ENCODE results near the gene UFD1. TPM values are rescaled to one million over a fixed set of nuclear protein-coding genes. Genes with fewer than 3 reads are reported as not detected.

UFD1 gene
- total and polyA plus RNA-seq, 9 donors, result 27.8 to 58.8 (median 44.4) TPM

DNA sequence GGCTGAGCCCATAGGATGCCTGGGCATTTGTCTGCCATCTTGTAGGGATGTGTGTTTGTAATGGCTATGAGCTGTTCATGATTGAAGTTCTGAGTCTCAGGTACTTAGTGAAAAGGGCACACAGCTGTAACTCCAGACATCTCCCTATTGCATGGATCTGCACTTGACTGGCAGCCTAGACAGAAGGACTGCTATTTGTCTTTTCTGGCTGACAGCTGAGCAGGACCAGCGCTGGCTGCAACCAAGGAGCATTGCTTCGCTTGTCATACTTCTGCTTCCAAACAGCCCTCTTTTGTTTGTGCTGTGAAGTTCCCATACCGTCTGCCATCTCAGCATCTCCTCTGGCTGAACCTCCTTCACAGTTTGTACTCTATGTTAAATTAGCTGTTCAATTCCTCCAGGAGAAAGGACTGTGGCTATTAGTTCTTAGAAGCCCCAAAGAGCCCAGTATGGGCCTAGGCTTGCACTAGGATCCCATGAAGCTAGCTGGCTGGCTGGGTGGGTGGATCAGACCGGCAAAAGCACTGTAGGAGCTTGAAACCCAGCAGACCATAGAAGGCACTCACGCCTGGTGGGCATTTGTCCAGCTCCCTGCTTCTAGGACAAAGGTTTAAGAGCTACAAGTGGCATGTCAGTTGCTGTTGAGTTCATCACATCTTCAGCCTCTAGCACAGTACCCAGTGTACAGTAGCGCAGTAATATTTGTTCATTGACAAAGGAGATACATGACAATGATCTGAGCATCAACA, 67.9 kb downstream of the UFD1 start:
- WGBS (ENCODE audit: insufficient coverage), result 92% methylated on average over 4 of the region's 6 CpGs
- Histone ChIP-seq H3K9me3 (replicated peaks; ENCODE audit: control insufficient read depth, low read depth, low read length) (no peaks in the 10 kb centered on the region), H3K4me1 (ENCODE audit: control insufficient read depth, insufficient read depth, low read length) (no peaks in the 10 kb centered on the region), H3K4me3 (ENCODE audit: low read length) (no peak overlapping the region), H3K27me3 (ENCODE audit: control insufficient read depth, insufficient read depth, low read length) (no peaks in the 10 kb centered on the region), H3K36me3 (ENCODE audit: control insufficient read depth, insufficient read depth, low read length) (peaks cover 34% of the 10 kb centered on the region), H3K27ac (ENCODE audit: low read length) (no peak overlapping the region)
- no peak for DNase-seq

DNA sequence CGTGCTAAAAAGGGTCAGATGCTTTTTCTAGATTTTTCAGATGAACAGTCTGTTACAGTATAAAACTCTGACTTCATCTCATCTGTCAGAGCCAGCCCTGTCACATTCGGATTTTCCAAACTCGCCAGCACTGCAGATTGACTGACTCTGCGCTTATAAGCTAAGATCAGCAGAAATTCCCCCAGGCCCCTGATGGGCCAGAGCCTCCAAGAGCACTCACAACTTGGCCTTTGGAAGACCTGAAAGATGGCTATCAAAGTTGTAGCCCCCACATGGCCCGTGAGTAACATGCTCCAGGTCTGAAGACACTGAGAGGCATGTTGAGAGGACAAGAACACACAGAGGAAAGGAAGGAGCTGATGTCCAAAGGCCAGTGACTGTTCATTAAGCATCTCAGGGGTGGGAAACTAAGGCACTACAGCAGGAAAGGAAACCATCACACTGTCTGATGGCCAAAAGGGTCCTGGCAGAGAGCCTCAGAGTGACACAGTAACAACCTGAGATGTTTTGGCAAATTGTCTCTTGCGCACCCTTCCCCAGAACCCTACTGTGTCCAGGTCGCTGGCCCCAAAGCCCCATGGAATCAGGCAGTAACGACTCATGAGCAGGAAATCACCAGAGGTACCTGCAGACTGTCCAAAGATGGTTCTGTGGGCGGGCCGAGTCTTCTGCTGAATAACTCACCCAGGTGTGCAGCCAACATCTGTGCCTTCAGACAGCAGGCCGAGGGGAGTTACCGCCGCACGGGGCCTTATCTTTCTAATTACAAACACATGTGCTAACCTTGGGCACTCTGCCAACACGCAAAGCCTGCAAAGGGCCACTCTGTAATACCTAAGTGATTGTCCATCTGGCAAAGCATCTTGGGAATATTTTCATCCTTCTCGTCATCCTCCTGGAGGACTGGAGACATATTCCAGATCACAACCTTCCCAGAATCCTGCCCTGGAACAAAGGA, 71.1 kb downstream of the UFD1 start:
- Histone ChIP-seq H3K36me3 (ENCODE audit: control insufficient read depth, insufficient read depth, low read length) (peaks cover 49% of the 10 kb centered on the region), H3K4me3 (ENCODE audit: low read length) (no peak overlapping the region), H3K9me3 (replicated peaks; ENCODE audit: control insufficient read depth, low read depth, low read length) (no peaks in the 10 kb centered on the region), H3K4me1 (ENCODE audit: control insufficient read depth, insufficient read depth, low read length) (no peaks in the 10 kb centered on the region), H3K27me3 (ENCODE audit: control insufficient read depth, insufficient read depth, low read length) (no peaks in the 10 kb centered on the region), H3K27ac (ENCODE audit: low read length) (no peak overlapping the region)
- 45% methylated on average over 9 of the region's 16 CpGs for WGBS (ENCODE audit: insufficient coverage)
- peak; percentile 36 for DNase-seq

DNA sequence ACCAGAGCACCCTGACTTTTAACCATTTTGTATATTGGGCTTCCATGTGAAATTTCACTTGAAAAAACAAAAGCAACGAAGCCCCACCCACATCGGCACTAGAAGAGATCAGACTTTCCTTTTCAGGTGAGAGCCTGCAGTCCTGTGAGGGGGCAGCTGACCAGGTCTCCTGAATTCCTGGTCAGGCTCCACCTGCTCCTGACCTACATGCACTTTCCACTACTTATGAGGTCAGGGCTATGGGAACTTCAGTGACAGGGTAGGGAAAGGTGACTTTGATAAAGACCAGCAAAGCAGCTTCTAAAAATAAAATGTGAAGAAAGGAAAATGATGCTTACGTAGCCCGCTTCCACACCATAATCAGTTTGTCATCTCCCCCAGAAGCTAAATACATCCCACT, 72.1 kb downstream of the UFD1 start:
- no CpG with 5 or more reads among the region's 4 CpGs for WGBS (ENCODE audit: insufficient coverage)

DNA sequence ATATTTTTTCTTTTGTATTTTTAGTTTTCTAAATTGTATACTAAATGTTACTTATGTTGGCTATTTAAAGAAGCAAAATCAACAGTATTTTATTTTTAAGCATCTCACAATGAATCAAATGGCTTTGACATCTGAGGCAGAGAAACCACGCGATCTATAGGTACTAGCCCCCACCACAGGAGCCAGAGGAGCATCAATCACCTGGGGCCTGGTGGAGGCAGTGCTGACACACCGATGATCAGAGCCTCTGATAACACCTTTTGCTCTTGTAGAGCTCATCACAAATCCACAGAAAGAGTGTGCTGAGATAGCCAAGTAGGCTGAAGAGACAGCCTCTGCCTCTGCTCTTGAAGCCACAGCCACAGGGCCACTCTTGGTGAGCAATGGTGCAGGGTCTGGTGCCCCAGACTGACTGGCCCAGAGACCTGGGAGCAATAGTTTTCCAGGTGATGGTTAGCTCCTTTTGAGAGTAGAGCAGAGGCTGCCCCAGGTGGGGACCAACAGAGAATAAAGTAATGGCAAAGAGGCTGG, 72.6 kb downstream of the UFD1 start:
- 100% methylated on average over 1 of the region's 3 CpGs for WGBS (ENCODE audit: insufficient coverage)

More for the DNA sequence above, 72.1 kb downstream of the UFD1 start:
- no peaks in the 10 kb centered on the region for H3K27me3 ChIP-seq (ENCODE audit: control insufficient read depth, insufficient read depth, low read length)
- no peaks in the 10 kb centered on the region for H3K4me1 ChIP-seq (ENCODE audit: control insufficient read depth, insufficient read depth, low read length)
- no peak overlapping the region for H3K4me3 ChIP-seq (ENCODE audit: low read length)
- DNase-seq, result no peak
- H3K9me3 ChIP-seq (replicated peaks; ENCODE audit: control insufficient read depth, low read depth, low read length), result no peaks in the 10 kb centered on the region
- H3K36me3 ChIP-seq (ENCODE audit: control insufficient read depth, insufficient read depth, low read length), result peaks cover 49% of the 10 kb centered on the region
- no peak overlapping the region for H3K27ac ChIP-seq (ENCODE audit: low read length)

GRCh38 chr22:19405652-19406051, 73.3 kb downstream of the UFD1 start:
- H3K27me3 ChIP-seq (ENCODE audit: control insufficient read depth, insufficient read depth, low read length), result no peaks in the 10 kb centered on the region
- no peak for DNase-seq
- H3K4me3 ChIP-seq (ENCODE audit: low read length), result no peak overlapping the region
- H3K4me1 ChIP-seq (ENCODE audit: control insufficient read depth, insufficient read depth, low read length), result no peaks in the 10 kb centered on the region
- H3K9me3 ChIP-seq (replicated peaks; ENCODE audit: control insufficient read depth, low read depth, low read length), result no peaks in the 10 kb centered on the region
- peaks cover 47% of the 10 kb centered on the region for H3K36me3 ChIP-seq (ENCODE audit: control insufficient read depth, insufficient read depth, low read length)
- H3K27ac ChIP-seq (ENCODE audit: low read length), result no peak overlapping the region
- WGBS (ENCODE audit: insufficient coverage), result 97% methylated on average over 6 of the region's 8 CpGs

More for the DNA sequence above, 72.6 kb downstream of the UFD1 start:
- DNase-seq, result no peak
- peaks cover 52% of the 10 kb centered on the region for H3K36me3 ChIP-seq (ENCODE audit: control insufficient read depth, insufficient read depth, low read length)
- H3K4me3 ChIP-seq (ENCODE audit: low read length), result no peak overlapping the region
- no peak overlapping the region for H3K27ac ChIP-seq (ENCODE audit: low read length)
- no peaks in the 10 kb centered on the region for H3K27me3 ChIP-seq (ENCODE audit: control insufficient read depth, insufficient read depth, low read length)
- no peaks in the 10 kb centered on the region for H3K9me3 ChIP-seq (replicated peaks; ENCODE audit: control insufficient read depth, low read depth, low read length)
- no peaks in the 10 kb centered on the region for H3K4me1 ChIP-seq (ENCODE audit: control insufficient read depth, insufficient read depth, low read length)

GRCh38 chr22:19405133-19405532, 73.9 kb downstream of the UFD1 start:
- H3K9me3 ChIP-seq (replicated peaks; ENCODE audit: control insufficient read depth, low read depth, low read length), result no peaks in the 10 kb centered on the region
- H3K27ac ChIP-seq (ENCODE audit: low read length), result no peak overlapping the region
- no peak overlapping the region for H3K4me3 ChIP-seq (ENCODE audit: low read length)
- WGBS (ENCODE audit: insufficient coverage), result 77% methylated on average over 1 of the region's 4 CpGs
- H3K27me3 ChIP-seq (ENCODE audit: control insufficient read depth, insufficient read depth, low read length), result no peaks in the 10 kb centered on the region
- no peak for DNase-seq
- peaks cover 46% of the 10 kb centered on the region for H3K36me3 ChIP-seq (ENCODE audit: control insufficient read depth, insufficient read depth, low read length)
- no peaks in the 10 kb centered on the region for H3K4me1 ChIP-seq (ENCODE audit: control insufficient read depth, insufficient read depth, low read length)

DNA sequence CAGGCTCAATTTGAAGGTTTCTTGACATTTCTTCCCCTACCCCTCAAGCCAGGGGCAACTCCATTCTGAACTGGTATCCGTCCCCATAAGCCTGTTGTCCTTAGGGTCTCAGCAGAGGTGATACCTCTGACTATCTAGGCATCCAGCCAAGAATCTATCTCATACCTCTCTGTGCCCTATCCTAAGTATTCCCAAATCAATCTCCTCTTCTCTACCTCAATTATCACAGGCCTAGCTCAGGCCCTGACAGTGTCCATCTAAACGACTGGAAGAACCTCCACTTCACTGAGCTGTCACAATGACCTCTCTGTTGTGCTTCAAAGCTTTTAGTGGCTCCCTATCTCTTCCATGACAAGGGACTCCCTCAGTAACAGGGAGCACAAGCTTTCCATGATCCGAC, 74.3 kb downstream of the UFD1 start:
- Histone ChIP-seq H3K4me1 (ENCODE audit: control insufficient read depth, insufficient read depth, low read length) (no peaks in the 10 kb centered on the region), H3K27ac (ENCODE audit: low read length) (no peak overlapping the region), H3K36me3 (ENCODE audit: control insufficient read depth, insufficient read depth, low read length) (peaks cover 41% of the 10 kb centered on the region), H3K27me3 (ENCODE audit: control insufficient read depth, insufficient read depth, low read length) (no peaks in the 10 kb centered on the region), H3K9me3 (replicated peaks; ENCODE audit: control insufficient read depth, low read depth, low read length) (no peaks in the 10 kb centered on the region), H3K4me3 (ENCODE audit: low read length) (no peak overlapping the region)
- WGBS (ENCODE audit: insufficient coverage), result 89% methylated on average over 3 of the region's 3 CpGs
- no peak for DNase-seq

GRCh38 chr22:19402642-19403191, 76.3 kb downstream of the UFD1 start:
- Histone ChIP-seq H3K4me3 (ENCODE audit: low read length) (no peak overlapping the region), H3K36me3 (ENCODE audit: control insufficient read depth, insufficient read depth, low read length) (peaks cover 41% of the 10 kb centered on the region), H3K9me3 (replicated peaks; ENCODE audit: control insufficient read depth, low read depth, low read length) (no peaks in the 10 kb centered on the region), H3K27ac (ENCODE audit: low read length) (no peak overlapping the region), H3K4me1 (ENCODE audit: control insufficient read depth, insufficient read depth, low read length) (no peaks in the 10 kb centered on the region), H3K27me3 (ENCODE audit: control insufficient read depth, insufficient read depth, low read length) (no peaks in the 10 kb centered on the region)
- WGBS (ENCODE audit: insufficient coverage), result 100% methylated on average over 1 of the region's 4 CpGs
- no peak for DNase-seq

GRCh38 chr22:19401483-19401882, 77.5 kb downstream of the UFD1 start:
- H3K36me3 ChIP-seq (ENCODE audit: control insufficient read depth, insufficient read depth, low read length), result peaks cover 44% of the 10 kb centered on the region
- H3K4me3 ChIP-seq (ENCODE audit: low read length), result no peak overlapping the region
- no peak overlapping the region for H3K27ac ChIP-seq (ENCODE audit: low read length)
- no peaks in the 10 kb centered on the region for H3K27me3 ChIP-seq (ENCODE audit: control insufficient read depth, insufficient read depth, low read length)
- no peaks in the 10 kb centered on the region for H3K9me3 ChIP-seq (replicated peaks; ENCODE audit: control insufficient read depth, low read depth, low read length)
- no peak for DNase-seq
- 98% methylated on average over 4 of the region's 4 CpGs for WGBS (ENCODE audit: insufficient coverage)
- no peaks in the 10 kb centered on the region for H3K4me1 ChIP-seq (ENCODE audit: control insufficient read depth, insufficient read depth, low read length)

- Histone ChIP-seq H3K27ac (ENCODE audit: low read length) (no peak overlapping the region), H3K4me1 (ENCODE audit: control insufficient read depth, insufficient read depth, low read length) (no peaks in the 10 kb centered on the region), H3K36me3 (ENCODE audit: control insufficient read depth, insufficient read depth, low read length) (peaks cover 46% of the 10 kb centered on the region), H3K27me3 (ENCODE audit: control insufficient read depth, insufficient read depth, low read length) (no peaks in the 10 kb centered on the region), H3K4me3 (ENCODE audit: low read length) (no peak overlapping the region), H3K9me3 (replicated peaks; ENCODE audit: control insufficient read depth, low read depth, low read length) (no peaks in the 10 kb centered on the region)
- DNase-seq, result no peak
- WGBS (ENCODE audit: insufficient coverage), result 88% methylated on average over 6 of the region's 6 CpGs
These were observed 78.1 kb downstream of the UFD1 start for GRCh38 chr22:19400881-19401280.

Measured in muscle of leg (tissue), 11 donors.